HG03135 (cell line): Measurements from ENCODE around the gene PRM3.

ENCODE experiments used
- ATAC-seq: cut with Tn5 transposase; IDR thresholded peaks from one replicate; pipeline ENCODE4 v1.9.1; 2021; ENCODE audit warnings: mild to moderate bottlenecking, moderate library complexity; ENCODE audit not compliant: unreplicated experiment

Gene PRM3, protein sequence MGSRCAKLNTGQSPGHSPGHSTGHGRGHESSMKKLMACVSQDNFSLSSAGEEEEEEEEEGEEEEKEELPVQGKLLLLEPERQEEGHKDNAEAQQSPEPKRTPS

GRCh38 chr16:11272921-11273720 lies at the start of gene PRM3:
PRM3 (minus strand) TSS chr16:11273629; CDS start chr16:11273595, 34 bp downstream.
- ATAC-seq: no peak

DNA sequence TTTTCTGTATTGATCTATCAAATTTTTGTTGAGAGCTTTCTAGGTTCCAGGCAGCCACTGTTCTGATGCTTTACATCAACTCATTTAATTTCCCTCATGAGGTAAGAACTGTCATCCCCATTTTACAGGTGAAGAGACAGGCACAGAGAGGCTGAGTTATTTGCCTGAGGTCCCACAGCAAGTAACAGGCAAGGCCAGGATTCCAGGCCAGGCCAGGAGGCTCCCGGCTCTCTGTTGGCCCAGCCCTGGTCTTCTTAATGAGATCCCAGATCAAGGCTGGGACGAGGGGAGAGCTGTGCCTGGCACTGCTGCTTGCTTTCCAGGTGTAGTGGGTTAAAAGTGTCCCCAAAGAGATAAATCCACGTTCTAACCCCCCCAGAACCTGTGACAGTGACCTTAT lies 49.4 kb upstream of the PRM3 start:
- ATAC-seq: no peak

DNA sequence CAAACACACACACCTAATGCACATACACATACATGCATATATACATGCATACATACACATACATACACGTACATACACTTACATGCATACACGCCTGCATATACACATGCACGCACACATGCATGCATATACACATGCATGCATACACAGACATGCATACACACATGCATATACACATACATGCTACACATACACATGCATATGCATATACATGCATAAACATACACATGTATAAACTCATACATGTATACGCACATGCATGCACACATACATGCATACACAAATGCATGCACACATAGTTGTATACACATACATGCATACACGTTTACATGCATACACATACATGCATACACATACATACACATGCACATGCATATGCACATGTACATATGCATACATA lies 48.2 kb upstream of the PRM3 start:
- ATAC-seq: no peak

DNA sequence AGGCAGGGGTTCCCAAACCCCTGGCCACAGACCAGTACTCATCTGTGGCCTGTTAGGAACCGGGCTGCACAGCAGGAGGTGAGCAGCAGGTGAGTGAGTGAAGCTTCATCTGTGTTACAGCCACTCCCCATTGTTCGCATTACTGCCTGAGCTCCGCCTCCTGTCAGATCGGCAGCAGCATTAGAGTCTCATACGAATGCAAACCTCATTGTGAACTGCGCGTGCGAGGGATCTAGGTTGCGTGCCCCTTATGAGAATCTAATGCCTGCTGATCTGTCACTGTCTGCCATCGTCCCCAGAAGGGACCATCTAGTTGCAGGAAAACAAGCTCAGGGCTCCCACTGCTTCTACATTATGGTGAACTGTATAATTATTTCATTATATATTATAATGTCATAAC lies 46.7 kb upstream of the PRM3 start:
- no peak for ATAC-seq

- ATAC-seq: no peak
Observed at GRCh38 chr16:11319529-11320146, 46.2 kb upstream of the PRM3 start.

DNA sequence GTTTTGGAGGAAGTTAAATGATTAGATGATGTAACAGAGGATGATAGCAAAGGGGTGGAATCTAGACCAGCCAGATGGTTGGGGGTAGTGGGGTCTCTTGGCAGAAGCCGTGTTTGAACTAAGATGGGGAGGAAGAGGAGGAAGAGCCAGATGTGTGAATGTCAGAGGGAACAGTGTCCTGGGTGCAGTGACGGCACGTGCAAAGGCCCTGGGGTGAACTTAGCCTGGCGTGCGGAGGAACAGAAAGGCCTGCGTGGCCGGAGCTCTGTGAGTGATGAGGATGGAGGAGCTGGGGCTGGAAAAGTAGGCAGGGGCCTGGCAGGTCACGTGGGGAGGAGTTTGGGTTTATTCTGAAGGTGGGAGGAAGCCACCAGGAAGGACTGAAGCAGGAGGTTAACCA lies 45.4 kb upstream of the PRM3 start:
- no peak for ATAC-seq

DNA sequence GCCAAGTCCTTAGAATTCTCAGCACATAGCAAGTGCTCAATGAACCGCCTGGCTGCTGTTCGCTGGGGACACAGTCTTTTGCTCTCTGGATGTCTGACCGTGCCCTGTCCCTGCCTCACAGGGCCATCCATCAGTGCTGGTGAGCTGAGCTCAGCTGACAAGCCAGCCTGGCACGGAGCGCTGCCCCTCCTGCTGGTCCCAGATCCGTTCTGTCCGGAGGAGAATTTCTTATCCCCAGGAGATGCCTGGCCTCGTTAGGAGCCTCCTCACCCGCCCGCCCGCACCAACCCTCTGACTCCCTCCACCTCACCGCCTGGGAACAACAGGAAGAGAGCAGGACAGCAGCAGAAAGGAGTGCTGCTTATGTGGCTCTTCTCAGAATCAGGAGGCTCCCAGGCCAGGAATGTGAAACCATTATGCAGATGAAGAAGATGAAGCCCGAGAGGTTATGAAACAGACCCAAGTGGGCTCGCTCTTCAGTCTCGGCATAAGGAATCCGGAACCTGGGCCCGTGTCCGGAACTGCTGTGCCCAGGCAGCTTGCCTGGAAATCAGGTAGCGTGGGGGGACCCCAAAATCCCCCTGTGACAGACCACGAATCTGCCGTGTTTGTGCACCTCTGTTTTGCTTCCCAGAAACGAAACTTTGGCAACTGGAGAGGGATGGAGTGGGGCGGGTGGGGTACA lies 43.0 kb upstream of the PRM3 start:
- ATAC-seq: no peak

DNA sequence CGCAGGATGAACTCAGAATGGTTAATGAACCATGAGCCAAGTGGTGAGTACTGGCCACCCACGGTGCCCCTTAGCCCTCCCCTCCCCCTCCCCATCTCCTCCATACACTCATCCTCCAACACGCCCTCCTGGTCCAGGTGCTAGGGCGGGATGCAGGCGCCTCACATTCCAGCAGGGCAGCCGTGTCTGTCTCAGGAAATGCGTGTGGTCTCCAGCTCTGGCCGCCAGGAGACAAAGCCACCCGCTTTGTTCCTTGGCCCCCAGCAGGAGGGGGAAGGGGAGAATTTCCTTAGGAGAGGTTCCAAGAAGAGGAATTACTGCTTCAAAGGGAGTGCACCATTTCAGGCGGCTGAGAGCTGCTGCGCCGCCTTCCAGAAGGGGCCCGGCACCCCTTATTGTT lies 42.1 kb upstream of the PRM3 start:
- no peak for ATAC-seq

DNA sequence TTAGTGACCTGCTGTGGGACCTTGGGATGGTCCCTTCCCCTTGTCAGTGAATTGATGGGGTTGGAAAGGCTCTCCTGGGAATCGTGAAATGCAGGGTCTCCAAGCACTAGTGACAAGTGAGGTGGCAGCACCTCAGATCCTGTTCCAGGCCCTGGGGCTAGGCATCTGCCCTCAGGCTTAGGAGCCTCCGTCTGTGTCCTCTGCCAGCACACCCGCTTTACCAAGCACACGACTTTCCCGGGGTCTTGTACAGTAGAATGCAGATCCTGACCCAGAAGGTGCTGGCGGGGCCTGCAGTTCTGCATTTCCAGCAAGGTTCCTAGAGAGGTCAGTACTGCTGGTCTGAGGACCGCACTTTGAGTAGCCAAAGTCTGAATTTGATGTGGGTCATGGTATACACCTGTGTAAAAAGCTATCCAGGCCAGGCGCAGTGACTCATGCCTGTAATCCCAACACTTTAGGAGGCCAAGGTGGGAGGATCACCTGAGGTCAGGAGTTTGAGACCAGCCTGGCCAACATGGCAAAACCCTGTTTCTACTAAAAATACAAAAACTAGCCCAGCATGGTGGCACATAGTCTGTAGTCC lies 41.0 kb upstream of the PRM3 start:
- no peak for ATAC-seq

- ATAC-seq: no peak
Observed at GRCh38 chr16:11313493-11314308, 40.3 kb upstream of the PRM3 start.

DNA sequence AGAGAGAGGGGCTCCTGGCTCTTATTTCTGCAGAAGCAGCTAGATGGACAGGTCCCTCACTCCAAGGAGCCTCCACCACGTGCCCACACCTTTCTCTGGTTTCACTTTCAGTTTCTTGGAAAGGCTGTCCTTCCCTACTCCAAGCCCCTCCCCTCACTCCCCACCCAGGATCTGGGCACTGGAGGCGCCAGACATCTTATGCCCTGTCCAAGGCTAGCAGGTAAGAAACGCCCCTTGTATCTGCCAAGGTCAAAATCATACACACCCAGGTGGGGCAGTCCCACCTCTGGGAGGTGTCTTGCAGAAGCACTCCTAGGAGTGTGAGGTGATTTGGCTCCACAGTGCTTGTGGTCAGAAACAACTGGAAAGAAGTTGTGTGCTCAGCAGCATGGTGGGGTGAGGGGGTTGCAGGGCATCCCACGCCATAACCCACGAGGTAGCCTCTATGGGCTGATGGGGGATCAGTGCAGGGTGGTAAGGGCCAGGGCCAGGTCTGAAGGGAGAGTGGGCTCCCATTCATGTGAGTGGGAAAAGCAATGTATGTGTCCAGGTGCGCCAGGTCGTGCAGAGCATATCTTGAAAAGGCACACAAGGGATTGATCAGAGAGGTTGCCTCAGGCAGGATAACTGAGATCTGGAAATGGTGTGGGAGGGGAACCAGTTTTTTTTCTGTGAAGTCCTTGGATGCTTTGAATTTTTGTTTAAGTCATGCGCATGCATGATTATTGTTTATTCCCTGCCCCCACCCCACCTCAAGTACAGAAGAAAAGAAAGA lies 39.5 kb upstream of the PRM3 start:
- no peak for ATAC-seq

DNA sequence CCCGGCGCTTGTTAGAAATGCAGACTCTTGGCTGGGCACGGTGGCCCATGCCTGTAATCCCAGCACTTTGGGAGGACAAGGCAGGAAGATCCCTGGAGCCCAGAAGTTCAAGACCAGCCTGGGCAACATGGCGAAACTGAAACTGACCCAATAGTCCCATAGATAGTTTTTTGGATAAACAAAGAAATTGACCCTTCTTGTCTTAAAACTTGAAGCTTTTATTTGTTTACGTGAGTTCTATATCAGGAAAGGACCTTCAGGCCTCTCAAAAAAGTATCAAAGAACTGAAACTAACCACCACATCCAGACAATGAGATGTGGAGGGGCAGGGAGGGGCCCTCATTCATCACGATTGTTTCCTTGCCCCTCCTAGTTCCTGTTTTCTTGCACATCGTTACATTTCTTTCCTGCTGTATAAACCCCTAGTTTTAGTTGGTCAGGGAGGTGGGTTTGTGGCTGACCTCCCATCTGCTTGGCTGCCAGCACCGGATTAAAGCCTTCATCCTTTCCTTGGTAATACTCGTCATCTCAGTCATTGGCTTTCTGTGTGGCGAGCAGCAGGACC lies 37.6 kb upstream of the PRM3 start:
- peak; percentile 42 for ATAC-seq

DNA sequence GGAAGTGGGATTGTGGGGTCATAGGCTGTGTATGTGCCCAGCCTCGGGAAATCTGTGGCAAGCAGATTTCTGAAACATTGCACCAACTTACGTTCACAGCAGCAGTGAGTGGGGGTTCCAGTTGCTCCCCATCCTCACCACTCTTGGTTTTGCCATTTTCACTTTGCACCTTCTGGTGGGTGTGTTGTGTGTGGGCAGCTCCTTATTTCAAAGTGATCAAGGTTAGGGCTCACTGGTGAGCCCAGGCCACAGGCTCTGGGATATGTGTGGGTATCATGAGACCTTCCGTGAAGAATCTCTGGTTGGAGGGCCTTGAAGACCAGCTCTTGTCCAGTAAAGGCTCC lies 37.2 kb upstream of the PRM3 start:
- ATAC-seq: no peak

DNA sequence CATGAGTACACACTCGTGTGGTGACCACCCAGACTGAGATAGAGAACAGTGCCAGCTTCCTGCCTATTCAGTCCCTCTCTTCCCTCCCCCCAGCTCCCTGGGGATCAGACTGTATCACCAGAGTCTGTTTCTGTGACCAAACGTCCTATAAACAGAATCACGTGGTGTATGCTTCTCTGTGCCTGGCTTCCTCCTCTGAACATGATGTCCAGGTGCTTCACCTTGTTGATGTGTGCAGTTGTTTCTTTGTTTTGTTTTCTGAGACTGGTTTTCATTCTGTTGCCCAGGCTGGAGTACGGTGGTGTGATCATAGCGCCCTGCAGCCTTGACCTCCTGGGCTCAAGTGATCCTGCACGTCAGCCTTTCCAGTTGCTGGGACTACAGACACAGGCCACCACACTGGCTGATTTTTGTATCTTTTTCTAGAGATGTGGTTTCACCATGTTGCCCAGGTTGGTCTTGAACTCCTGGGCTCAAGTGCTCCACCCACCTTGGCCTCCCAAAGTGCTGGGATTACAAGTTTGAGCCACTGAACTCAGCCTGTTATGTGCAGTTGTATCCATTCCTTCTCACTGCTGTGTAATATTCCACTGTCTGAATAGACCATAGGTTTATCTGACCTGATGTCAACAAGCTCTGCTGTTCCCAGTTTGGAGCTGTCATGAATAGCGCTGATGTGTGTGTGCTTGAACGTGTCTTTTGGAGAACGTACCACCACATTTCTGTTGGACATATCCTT lies 36.6 kb upstream of the PRM3 start:
- ATAC-seq: peak; percentile 51

DNA sequence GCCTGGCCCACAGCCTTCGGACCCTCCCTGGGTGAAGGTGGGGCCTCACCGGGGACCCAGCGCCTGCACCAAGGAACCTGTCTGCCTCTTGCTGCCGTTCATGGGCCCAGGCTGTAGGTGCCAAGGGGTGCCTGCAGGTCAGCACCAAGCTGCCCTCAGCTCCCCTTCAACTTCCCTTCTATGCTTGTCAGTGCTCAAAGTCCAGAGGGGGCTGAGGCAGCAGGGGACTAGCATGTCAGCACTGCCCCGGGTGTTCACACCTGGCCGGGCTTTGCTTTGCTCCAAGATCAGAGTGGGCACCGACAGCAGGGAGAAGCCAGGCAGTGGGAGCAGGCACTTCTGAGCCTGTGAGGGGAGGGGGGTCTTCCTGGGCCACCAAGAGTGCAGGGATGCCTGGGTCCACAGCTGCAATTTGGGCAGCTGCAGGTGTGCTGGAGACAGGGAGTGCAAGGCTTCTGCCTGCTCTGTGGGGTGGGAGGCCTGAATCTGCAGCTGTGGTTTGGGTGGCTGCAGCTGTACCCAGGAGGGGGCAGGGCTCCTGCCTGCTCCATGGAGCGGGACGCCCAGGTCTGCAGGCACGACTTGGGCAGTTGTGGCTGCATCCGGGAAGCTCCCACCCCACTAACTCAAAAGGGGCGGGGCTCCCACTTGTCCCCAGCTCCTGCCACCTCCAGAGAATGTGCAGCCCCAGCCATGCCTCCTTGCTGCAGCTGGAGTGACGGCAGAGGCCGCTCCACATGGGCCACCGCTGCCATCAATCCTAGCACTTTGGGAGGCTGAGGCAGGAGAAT lies 35.3 kb upstream of the PRM3 start:
- ATAC-seq: no peak

DNA sequence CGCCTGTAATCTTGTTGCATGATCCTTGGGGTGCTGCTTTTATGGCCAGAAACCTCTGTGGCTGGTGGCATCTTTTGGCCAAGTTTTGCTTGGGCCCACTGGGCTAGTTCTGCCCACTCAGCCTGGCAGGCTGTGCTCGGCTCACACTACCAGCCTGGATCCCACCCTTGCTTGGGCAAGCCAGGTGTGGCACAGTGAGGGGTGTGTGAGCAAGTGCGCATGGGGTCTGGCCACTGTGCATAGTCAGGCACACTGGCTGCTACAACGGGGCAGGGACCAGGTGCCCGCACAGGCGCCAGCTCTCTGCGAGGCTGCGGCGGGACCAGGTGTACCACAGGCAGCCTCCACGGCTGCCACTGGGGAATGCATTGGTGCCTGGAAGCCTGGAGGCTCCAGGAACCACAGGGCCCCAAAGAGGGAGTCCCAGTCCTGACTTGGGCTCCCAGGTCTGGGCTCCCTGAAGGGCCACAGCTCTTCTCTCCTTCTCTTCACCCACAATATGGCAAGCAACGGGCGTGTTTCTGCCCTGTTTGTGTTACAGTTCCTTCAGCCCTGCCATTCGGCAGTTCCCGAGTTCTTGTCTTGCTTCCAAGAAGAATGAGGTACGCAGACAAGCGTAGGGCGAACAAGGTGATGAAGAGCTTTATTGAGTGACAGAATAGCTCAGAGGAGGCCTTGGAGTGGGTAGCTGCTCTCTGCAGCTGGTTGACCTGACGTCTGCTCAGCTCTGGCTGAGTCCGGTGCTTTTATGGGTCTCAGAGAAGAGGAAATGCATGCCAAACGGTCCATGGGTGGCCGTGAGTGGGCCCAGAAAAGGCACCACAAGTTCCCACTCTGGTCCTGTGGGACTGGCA lies 34.4 kb upstream of the PRM3 start:
- ATAC-seq: no peak

GRCh38 chr16:11306997-11307638 lies 33.7 kb upstream of the PRM3 start:
- no peak for ATAC-seq
